Upper lobe of right lung (tissue), 1 donor: ENCODE results near the gene CD74. TPM values are rescaled to one million over a fixed set of nuclear protein-coding genes. Genes with fewer than 3 reads are reported as not detected.
"Not testable (repeated sequence)": the region's sequence is repeated elsewhere in the genome, so short reads cannot be mapped to it uniquely, and the experiment has no call there.

ENCODE experiments used
- ATAC-seq: fragments of 200-7000 bp; cut with Tn5 transposase; one replicate; pipeline ENCODE4 v1.9.1; 2020; ENCODE audit warnings: mild to moderate bottlenecking, moderate library complexity
- DNase-seq: peaks from one replicate; pipeline ENCODE4 v3.0.0-alpha.2; 2020
- H3K27ac ChIP-seq: fragments of 200-600 bp; one replicate; pipeline ENCODE4 v1.8.0; 2022
- H3K27me3 ChIP-seq: fragments of 200-600 bp; one replicate; pipeline ENCODE4 v1.8.0; 2022; ENCODE audit warnings: mild to moderate bottlenecking
- H3K36me3 ChIP-seq: fragments of 200-600 bp; one replicate; pipeline ENCODE4 v1.8.0; 2022
- H3K4me1 ChIP-seq: fragments of 200-600 bp; one replicate; pipeline ENCODE4 v1.8.0; 2022
- H3K4me3 ChIP-seq: fragments of 200-600 bp; one replicate; pipeline ENCODE4 v1.8.0; 2022; ENCODE audit warnings: mild to moderate bottlenecking
- H3K9me3 ChIP-seq: fragments of 200-600 bp; one replicate; pipeline ENCODE4 v1.8.0; 2022
- intact Hi-C: fragments of 100-400 bp; cut with DNase I; formaldehyde crosslinking; loops from one replicate; pipeline ENCODE4 v1.11.0; 2022
- total RNA-seq: library from RNA; stranded (reverse); fragmentation: NEBNext Ultra II Directional; extraction: Animal tissue kit (Norgen Biotek cat#: 25700); gene quantifications from one replicate; pipeline ENCODE4 v1.2.1, GENCODE V29; 2021
- TF ChIP-seq, protein P1 (sequence below): fragments of 200-600 bp; IDR thresholded peaks from one replicate; pipeline ENCODE4 v1.8.0; 2022; ENCODE audit warnings: antibody characterized with exemption
- donor health status: DM: no; HTN: yes; CAD: no; lungs with severe emphysema.

Gene CD74
- total RNA-seq, 1 donor from 2014 or later = 2,961 TPM

DNA sequence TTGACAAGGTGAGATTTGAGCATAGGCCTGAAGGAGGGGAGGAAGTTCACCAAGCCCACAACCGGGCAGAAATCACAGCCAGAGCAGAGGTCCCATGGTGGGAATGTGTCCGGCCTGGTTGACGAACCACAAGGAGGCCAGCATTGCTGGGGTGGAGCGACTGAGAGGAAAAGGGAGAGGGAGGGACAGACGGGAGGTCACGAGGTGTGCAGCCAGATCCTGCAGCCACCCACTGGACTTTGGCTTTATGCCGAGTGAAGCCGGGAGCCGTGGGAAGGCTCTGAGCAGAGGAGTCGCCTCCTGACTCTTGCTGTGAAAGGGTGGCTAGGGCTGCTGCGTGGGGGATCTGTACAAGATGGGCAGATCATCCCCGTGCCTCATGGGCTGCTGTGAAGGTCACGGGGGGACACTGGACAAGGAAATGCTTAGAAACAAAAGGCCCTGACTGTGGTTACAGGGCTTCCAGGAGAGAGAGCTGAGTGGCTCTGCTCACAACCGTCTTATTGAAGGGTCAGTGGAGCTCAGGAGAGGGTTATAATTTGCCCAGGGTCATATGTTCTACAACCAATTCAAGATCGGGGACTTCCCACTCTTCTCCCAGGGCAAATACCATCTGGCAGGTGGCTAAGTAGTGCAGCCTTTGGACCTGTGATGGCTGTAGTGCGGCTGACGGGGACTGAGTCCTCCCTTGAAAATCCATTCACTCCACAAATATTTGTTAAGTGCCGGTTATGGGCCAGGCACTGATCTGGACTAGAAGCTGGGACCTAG lies 15.6 kb upstream of the CD74 start:
- H3K27ac ChIP-seq = peak overlapping the region; percentile 24
- no peak overlapping the region for H3K4me3 ChIP-seq
- TF ChIP-seq, protein P1, sequence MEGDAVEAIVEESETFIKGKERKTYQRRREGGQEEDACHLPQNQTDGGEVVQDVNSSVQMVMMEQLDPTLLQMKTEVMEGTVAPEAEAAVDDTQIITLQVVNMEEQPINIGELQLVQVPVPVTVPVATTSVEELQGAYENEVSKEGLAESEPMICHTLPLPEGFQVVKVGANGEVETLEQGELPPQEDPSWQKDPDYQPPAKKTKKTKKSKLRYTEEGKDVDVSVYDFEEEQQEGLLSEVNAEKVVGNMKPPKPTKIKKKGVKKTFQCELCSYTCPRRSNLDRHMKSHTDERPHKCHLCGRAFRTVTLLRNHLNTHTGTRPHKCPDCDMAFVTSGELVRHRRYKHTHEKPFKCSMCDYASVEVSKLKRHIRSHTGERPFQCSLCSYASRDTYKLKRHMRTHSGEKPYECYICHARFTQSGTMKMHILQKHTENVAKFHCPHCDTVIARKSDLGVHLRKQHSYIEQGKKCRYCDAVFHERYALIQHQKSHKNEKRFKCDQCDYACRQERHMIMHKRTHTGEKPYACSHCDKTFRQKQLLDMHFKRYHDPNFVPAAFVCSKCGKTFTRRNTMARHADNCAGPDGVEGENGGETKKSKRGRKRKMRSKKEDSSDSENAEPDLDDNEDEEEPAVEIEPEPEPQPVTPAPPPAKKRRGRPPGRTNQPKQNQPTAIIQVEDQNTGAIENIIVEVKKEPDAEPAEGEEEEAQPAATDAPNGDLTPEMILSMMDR = no peak
- no peaks in the 10 kb centered on the region for H3K9me3 ChIP-seq
- peak; percentile 76 for ATAC-seq
- intact Hi-C loops = no loop called here
- no peaks in the 10 kb centered on the region for H3K4me1 ChIP-seq
- H3K27me3 ChIP-seq = no peaks in the 10 kb centered on the region
- DNase-seq = peak; percentile 72
- H3K36me3 ChIP-seq = no peaks in the 10 kb centered on the region

DNA sequence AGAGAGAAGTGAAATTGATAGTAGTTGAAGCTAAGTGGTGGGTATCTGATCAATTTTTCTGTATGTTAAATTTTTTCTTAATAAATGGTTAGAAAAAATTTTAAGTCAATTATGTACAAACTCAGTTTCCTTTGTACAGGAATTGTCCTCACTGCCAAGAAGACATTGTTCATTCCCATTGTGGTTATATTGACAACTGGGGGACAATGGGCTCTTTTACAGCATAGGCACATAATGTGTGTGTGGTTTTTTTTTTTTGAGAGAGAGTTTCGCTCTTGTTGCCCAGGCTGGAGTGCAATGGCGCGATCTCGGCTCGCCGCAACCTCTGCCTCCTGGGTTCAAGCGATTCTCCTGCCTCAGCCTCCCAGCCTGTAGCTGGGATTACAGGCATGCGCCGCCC lies 13.5 kb upstream of the CD74 start:
- H3K9me3 ChIP-seq, H3K4me1 ChIP-seq, H3K36me3 ChIP-seq, ATAC-seq, H3K27ac ChIP-seq, H3K4me3 ChIP-seq, H3K27me3 ChIP-seq, intact Hi-C loops, DNase-seq: not testable (repeated sequence)

DNA sequence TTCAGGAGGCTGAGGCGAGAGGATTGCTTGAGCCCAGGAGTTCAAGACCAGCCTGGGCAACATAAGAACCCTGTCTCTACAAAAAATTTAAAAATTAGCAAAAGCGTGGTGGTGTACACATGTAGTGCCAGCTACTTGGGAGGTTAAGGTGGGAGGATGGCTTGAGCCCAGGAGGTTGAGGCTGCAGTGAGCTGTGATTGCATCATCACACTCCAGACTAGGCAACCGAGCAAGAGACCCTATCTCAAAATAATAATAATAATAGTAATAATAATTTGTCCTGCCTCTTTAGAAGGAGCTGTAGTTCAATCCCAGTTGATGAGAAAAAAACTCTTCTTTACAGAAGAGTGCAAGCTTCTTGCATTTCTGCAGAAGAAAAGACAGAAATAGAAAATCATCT lies 10.0 kb upstream of the CD74 start:
- Histone ChIP-seq H3K27me3 (no peaks in the 10 kb centered on the region), H3K27ac (no peak overlapping the region), H3K36me3 (no peaks in the 10 kb centered on the region), H3K9me3 (no peaks in the 10 kb centered on the region), H3K4me3 (no peak overlapping the region), H3K4me1 (no peaks in the 10 kb centered on the region)
- intact Hi-C loops = no loop called here
- TF ChIP-seq, protein P1 = no peak
- DNase-seq = no peak
- ATAC-seq = no peak

DNA sequence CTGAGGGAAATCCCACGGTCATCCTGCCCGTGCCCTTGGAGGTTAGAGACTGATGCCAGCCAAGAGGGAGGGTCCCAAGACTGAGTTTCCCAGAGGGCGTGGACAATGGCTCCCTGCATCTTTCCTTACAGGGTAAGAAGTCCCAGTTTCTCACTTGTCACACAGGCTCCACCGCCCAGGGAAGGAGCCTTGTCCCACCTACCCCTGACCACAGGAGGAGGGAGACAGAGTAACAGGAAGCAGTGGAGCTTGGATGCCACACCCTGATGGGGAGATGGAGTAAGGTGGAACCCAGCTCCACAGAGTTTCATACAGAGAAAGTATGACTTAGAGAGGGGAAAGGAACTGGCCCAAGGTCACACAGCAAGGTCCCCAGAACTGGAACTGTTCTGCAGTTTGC lies 9.4 kb upstream of the CD74 start:
- intact Hi-C loops = no loop called here
- Histone ChIP-seq H3K9me3 (no peaks in the 10 kb centered on the region), H3K27me3 (no peaks in the 10 kb centered on the region), H3K4me3 (no peak overlapping the region), H3K36me3 (no peaks in the 10 kb centered on the region), H3K27ac (no peak overlapping the region), H3K4me1 (no peaks in the 10 kb centered on the region)
- DNase-seq (peak; percentile 27), ATAC-seq (no peak)
- TF ChIP-seq, protein P1 = no peak

DNA sequence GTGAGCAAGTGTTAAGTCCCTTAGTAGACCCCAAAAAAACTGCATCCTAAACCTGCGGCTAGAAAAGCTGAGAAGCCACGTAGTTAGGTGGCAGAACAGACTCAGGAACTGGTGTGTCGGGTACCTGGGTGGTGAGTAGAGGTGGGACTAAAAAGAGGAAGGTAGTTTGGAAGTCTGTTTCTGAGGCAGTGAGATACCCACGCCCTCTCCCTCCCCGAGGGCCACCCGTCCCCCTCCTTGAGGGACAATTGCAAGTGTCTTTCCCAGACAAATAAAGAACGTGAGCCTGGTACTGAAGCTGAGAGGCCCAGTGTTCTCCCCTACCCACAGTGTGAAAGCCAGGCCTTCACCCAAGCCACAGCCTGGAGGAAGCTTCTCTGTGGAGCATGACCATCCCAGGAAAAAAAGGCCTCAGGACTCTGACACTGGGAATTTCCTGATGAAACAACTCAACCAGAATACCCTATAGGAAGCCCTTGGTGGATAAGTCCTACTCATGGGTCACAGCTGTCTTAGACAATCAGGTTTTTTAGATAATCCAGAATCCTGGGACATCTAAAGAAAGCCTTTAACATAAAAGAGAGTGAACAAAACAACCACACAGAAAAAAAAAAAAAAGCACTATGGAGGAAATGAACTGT lies 7.0 kb upstream of the CD74 start:
- TF ChIP-seq, protein P1 = no peak
- no peaks in the 10 kb centered on the region for H3K9me3 ChIP-seq
- intact Hi-C loops = no loop called here
- H3K4me1 ChIP-seq = no peaks in the 10 kb centered on the region
- H3K27ac ChIP-seq = no peak overlapping the region
- no peak overlapping the region for H3K4me3 ChIP-seq
- ATAC-seq (peak; percentile 27), DNase-seq (peak; percentile 10)
- H3K36me3 ChIP-seq = no peaks in the 10 kb centered on the region
- no peaks in the 10 kb centered on the region for H3K27me3 ChIP-seq

DNA sequence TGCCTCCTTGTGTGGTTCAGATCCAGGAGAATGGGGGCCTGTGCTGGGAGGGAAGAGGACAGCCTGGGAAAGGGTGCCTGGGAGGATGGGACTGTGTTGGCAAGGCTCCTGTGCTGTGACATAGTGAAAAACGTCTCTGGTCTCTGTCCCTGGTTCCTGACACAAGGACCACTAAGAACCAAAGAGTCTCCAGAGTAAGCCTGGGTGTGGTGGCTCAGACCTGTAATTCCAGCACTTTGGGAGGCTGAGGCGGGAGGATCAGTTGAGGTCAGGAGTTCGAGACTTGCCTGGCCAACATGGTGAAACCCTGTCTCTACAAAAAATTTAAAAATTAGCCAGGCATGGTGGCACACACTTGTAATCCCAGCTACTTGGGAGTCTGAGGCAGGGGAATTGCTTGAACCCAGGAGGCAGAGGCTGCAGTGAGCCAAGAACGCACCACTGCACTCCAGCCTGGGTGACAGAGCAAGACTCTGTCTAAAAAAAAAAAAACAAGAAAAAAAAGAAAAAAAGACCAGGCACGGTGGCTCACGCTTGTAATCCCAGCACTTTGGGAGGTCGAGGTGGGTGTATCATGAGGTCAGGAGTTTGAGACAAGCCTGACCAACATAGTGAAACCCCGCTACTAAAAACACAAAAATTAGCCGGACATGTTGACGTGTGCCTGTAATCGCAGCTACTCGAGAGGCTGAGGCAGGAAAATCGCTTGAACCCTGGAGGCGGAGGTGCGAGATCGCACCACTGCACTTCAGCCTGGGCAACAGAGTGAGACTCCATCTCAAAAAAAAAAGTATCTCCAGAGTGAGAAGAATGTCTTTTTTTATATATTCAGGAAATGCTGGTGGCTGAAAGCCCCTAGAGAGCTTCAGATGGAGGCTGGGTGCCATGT lies 1.4 kb upstream of the CD74 start:
- Histone ChIP-seq H3K4me1 (peaks cover 17% of the 10 kb centered on the region), H3K27ac (peak overlapping the region; percentile 97)
- H3K9me3 ChIP-seq, intact Hi-C loops, H3K4me3 ChIP-seq, ATAC-seq, H3K36me3 ChIP-seq, H3K27me3 ChIP-seq: not testable (repeated sequence)
- DNase-seq = peak; percentile 50
